OCI-LY1 (cell line): Measurements from ENCODE around the gene NR2C2.

Source experiments
- CTCF ChIP-seq: fragments of 200-600 bp; sonication (generic), shearing (Covaris generic); IDR thresholded peaks from 2 replicates; pipeline ENCODE4 v1.5.1; 2017; ENCODE audit warnings: mild to moderate bottlenecking, antibody characterized with exemption, low read length, moderate library complexity, mixed read lengths
- EZH2 ChIP-seq: fragments of 200-600 bp; sonication (generic), shearing (Covaris generic); IDR thresholded peaks from 2 replicates; pipeline ENCODE4 v1.8.0; 2017; ENCODE audit warnings: borderline replicate concordance, mixed run types, mild to moderate bottlenecking, antibody characterized with exemption, low read length, moderate library complexity, mixed read lengths

- TF ChIP-seq CTCF = no peak
- TF ChIP-seq EZH2 = no peak
These were observed 17.9 kb upstream of the NR2C2 start for GRCh38 chr3:14929310-14930074.
